ENCODE measurements around the gene UBR2.

- TF ChIP-seq CTCF (conservative IDR thresholded peaks at IDR 0.05 in 1 of 2, IDR thresholded peaks at IDR 0.05 in 1 of 2; ENCODE audit: low read depth in 1 of 2, low read length in 2 of 2), result no peak
- no peak for TF ChIP-seq EZH2 (IDR thresholded peaks at IDR 0.05; ENCODE audit: low read length, missing control alignments)
Observed at GRCh38 chr6:42711930-42712329, 148.1 kb downstream of the UBR2 start.

Data from fibroblast of lung (primary cell).